ENCODE results near the gene PTTG2. TPM values are rescaled to one million over a fixed set of nuclear protein-coding genes. Genes with fewer than 3 reads are reported as not detected.

PTTG2 gene
- total RNA-seq, 1 experiment from 2014 or later: 0.35 TPM

DNA sequence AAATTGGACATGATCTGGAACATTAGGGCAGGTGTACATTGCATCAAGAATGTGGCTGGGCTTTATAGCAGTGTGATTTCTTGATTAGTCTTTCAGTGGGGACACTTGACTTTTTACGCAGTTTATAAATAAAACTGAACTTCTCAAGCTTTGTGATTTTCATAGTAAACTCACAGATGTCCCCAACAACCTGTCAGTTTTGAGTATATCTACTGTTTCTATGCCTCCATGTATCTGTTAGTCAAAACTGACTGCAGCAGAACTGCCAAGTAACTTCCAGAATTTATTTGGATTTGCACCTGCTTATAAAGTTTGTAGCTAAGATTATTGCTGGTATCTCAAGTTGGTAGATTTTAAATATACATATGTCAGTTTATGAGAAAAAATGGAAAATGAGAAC, 20.0 kb downstream of the PTTG2 start:
- no peak for ATAC-seq
- CTCF ChIA-PET: no interaction called here
- POLR2A ChIA-PET: interaction anchor here (0.7 kb wide), 1 partner anchor 626 kb away, joined by 3 read pairs; no protein-coding TSS in a partner anchor
- Mint-ChIP-seq H3K36me3 (no peaks in the 10 kb centered on the region), H3K27ac (no peak overlapping the region), H3K4me3 (no peak overlapping the region), H3K4me1 (peaks cover 62% of the 10 kb centered on the region), H3K27me3 (ENCODE audit: low read depth) (no peaks in the 10 kb centered on the region), H3K9me3 (peaks cover 3% of the 10 kb centered on the region; the same call in 1 of the 2 replicates)
- no peak for TF ChIP-seq ZNF219 (CRISPR knock-in tag; IDR thresholded peaks at IDR 0.05; ENCODE audit: borderline replicate concordance)
- TF ChIP-seq CBFB (CRISPR knock-in tag; IDR thresholded peaks at IDR 0.05; ENCODE audit: low read depth): no peak
- TF ChIP-seq FOXJ3 (CRISPR knock-in tag; IDR thresholded peaks at IDR 0.05; ENCODE audit: borderline replicate concordance): no peak
- no peak for TF ChIP-seq RORB (CRISPR knock-in tag; IDR thresholded peaks at IDR 0.05)
- no peak for DNase-seq (ENCODE audit: low spot score)

DNA sequence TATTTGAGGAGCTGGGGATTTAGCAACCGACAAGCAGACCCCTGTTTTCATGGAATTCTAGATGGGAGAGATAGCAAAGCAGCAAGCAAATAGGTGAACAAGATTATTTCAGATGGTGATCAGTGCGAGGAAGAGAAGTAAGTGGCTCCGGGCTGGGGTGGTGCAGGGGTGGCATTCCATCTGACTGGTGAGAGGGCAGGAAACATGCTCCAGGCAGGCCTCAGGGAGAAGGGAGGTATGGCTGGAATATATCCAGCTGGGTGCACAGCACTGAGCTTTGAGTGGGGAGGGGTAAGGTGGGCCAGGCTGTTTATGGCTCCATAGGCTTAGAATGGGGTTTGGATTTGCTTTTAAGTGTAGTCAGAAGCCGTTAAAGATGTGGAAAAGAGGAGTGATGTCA, 21.2 kb downstream of the PTTG2 start:
- Mint-ChIP-seq H3K4me3 (peak overlapping the region; percentile 5; the same call in 1 of the 2 replicates), H3K36me3 (no peaks in the 10 kb centered on the region), H3K27me3 (ENCODE audit: low read depth) (no peaks in the 10 kb centered on the region), H3K4me1 (peaks cover 63% of the 10 kb centered on the region), H3K9me3 (no peaks in the 10 kb centered on the region), H3K27ac (peak overlapping the region; percentile 75)
- ChIA-PET CTCF (interaction anchor here (0.8 to 1.6 kb wide), 2 partner anchors 11 to 54 kb away, joined by 4 read pairs; no protein-coding TSS in a partner anchor), POLR2A (no interaction called here)
- TF ChIP-seq ELF4 (CRISPR knock-in tag; IDR thresholded peaks at IDR 0.05; ENCODE audit: low read depth) (no peak), FOXP1 (CRISPR knock-in tag; IDR thresholded peaks at IDR 0.05; ENCODE audit: borderline replicate concordance) (no peak)
- TF ChIP-seq, protein P1, sequence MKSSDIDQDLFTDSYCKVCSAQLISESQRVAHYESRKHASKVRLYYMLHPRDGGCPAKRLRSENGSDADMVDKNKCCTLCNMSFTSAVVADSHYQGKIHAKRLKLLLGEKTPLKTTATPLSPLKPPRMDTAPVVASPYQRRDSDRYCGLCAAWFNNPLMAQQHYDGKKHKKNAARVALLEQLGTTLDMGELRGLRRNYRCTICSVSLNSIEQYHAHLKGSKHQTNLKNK (CRISPR knock-in tag; IDR thresholded peaks at IDR 0.05): no peak
- TF ChIP-seq, protein P2, sequence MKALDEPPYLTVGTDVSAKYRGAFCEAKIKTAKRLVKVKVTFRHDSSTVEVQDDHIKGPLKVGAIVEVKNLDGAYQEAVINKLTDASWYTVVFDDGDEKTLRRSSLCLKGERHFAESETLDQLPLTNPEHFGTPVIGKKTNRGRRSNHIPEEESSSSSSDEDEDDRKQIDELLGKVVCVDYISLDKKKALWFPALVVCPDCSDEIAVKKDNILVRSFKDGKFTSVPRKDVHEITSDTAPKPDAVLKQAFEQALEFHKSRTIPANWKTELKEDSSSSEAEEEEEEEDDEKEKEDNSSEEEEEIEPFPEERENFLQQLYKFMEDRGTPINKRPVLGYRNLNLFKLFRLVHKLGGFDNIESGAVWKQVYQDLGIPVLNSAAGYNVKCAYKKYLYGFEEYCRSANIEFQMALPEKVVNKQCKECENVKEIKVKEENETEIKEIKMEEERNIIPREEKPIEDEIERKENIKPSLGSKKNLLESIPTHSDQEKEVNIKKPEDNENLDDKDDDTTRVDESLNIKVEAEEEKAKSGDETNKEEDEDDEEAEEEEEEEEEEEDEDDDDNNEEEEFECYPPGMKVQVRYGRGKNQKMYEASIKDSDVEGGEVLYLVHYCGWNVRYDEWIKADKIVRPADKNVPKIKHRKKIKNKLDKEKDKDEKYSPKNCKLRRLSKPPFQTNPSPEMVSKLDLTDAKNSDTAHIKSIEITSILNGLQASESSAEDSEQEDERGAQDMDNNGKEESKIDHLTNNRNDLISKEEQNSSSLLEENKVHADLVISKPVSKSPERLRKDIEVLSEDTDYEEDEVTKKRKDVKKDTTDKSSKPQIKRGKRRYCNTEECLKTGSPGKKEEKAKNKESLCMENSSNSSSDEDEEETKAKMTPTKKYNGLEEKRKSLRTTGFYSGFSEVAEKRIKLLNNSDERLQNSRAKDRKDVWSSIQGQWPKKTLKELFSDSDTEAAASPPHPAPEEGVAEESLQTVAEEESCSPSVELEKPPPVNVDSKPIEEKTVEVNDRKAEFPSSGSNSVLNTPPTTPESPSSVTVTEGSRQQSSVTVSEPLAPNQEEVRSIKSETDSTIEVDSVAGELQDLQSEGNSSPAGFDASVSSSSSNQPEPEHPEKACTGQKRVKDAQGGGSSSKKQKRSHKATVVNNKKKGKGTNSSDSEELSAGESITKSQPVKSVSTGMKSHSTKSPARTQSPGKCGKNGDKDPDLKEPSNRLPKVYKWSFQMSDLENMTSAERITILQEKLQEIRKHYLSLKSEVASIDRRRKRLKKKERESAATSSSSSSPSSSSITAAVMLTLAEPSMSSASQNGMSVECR (CRISPR knock-in tag; IDR thresholded peaks at IDR 0.05; ENCODE audit: borderline replicate concordance): no peak
- ATAC-seq: no peak
- no peak for DNase-seq (ENCODE audit: low spot score)

DNA sequence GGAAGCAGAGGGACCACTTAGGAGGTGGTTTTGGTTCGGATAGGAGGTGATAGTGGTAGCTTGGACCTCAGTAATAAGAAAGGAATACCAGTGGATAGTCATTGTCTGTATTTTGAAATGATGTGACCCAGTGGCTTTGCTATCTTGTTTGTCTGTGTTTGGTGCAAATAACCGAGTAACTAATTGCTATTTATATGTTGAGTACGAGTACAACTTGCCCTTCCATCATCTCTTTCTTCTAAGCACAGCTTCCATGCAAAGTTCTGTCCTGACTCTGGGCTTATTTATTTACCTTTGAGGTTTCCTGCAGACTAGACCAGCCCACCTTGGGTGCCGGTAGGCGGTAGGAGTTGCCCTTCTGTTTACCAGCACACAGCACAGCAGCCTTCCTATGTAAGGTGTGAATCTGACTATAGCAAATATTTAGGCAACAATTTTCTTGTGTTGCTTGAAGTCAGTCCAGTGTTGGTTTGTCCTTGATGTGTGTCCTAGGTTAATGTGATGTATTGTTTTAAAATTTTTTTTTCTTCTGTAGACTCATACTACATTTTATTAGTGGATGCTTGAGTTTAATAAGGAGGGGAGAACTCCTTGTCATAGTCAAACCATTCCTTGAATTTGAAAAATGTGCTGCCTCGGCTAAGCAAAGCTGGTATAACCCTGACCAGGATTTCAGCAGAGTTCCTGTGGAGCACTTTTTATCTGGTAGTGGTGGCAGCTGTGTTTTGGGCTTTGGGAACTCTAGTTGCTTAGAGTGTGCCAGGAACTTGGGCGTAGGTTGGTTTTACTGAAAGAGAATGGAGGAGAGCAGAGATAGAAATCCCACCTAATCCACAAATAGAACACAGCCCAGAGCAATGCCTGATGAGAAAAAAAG, 21.9 kb downstream of the PTTG2 start:
- ATAC-seq (peak; percentile 12), DNase-seq (ENCODE audit: low spot score) (no peak)
- Mint-ChIP-seq H3K27me3 (ENCODE audit: low read depth) (no peaks in the 10 kb centered on the region), H3K4me3 (peak overlapping the region; percentile 5; the same call in 1 of the 2 replicates), H3K36me3 (no peaks in the 10 kb centered on the region), H3K27ac (peak overlapping the region; percentile 75), H3K9me3 (no peaks in the 10 kb centered on the region), H3K4me1 (peaks cover 67% of the 10 kb centered on the region)
- POLR2A ChIA-PET: interaction anchor here (1.1 kb wide), 1 partner anchor 9 kb away, joined by 3 read pairs; no protein-coding TSS in a partner anchor
- CTCF ChIA-PET: interaction anchor here (0.8 to 1.6 kb wide), 3 partner anchors 12 to 90 kb away, joined by 3 to 4 read pairs (median 4); no protein-coding TSS in a partner anchor
- TF ChIP-seq, protein P3, sequence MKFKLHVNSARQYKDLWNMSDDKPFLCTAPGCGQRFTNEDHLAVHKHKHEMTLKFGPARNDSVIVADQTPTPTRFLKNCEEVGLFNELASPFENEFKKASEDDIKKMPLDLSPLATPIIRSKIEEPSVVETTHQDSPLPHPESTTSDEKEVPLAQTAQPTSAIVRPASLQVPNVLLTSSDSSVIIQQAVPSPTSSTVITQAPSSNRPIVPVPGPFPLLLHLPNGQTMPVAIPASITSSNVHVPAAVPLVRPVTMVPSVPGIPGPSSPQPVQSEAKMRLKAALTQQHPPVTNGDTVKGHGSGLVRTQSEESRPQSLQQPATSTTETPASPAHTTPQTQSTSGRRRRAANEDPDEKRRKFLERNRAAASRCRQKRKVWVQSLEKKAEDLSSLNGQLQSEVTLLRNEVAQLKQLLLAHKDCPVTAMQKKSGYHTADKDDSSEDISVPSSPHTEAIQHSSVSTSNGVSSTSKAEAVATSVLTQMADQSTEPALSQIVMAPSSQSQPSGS (CRISPR knock-in tag; IDR thresholded peaks at IDR 0.05; ENCODE audit: borderline replicate concordance, low read depth): no peak
- TF ChIP-seq NFYB (CRISPR knock-in tag; conservative IDR thresholded peaks at IDR 0.05; ENCODE audit: low read depth) (no peak), KAT7 (CRISPR knock-in tag; IDR thresholded peaks at IDR 0.05; ENCODE audit: borderline replicate concordance) (no peak), ZNF219 (CRISPR knock-in tag; IDR thresholded peaks at IDR 0.05; ENCODE audit: borderline replicate concordance) (no peak), FOXJ3 (CRISPR knock-in tag; IDR thresholded peaks at IDR 0.05; ENCODE audit: borderline replicate concordance) (no peak), HMGA2 (CRISPR knock-in tag; IDR thresholded peaks at IDR 0.05) (no peak), SP1 (CRISPR knock-in tag; conservative IDR thresholded peaks at IDR 0.05) (no peak), NR3C1 (CRISPR knock-in tag; conservative IDR thresholded peaks at IDR 0.05; ENCODE audit: low read depth) (no peak), TEAD1 (CRISPR knock-in tag; IDR thresholded peaks at IDR 0.05) (no peak)
- TF ChIP-seq, protein P4, sequence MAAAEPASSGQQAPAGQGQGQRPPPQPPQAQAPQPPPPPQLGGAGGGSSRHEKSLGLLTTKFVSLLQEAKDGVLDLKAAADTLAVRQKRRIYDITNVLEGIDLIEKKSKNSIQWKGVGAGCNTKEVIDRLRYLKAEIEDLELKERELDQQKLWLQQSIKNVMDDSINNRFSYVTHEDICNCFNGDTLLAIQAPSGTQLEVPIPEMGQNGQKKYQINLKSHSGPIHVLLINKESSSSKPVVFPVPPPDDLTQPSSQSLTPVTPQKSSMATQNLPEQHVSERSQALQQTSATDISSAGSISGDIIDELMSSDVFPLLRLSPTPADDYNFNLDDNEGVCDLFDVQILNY (CRISPR knock-in tag; IDR thresholded peaks at IDR 0.05): no peak
- TF ChIP-seq, protein P5, sequence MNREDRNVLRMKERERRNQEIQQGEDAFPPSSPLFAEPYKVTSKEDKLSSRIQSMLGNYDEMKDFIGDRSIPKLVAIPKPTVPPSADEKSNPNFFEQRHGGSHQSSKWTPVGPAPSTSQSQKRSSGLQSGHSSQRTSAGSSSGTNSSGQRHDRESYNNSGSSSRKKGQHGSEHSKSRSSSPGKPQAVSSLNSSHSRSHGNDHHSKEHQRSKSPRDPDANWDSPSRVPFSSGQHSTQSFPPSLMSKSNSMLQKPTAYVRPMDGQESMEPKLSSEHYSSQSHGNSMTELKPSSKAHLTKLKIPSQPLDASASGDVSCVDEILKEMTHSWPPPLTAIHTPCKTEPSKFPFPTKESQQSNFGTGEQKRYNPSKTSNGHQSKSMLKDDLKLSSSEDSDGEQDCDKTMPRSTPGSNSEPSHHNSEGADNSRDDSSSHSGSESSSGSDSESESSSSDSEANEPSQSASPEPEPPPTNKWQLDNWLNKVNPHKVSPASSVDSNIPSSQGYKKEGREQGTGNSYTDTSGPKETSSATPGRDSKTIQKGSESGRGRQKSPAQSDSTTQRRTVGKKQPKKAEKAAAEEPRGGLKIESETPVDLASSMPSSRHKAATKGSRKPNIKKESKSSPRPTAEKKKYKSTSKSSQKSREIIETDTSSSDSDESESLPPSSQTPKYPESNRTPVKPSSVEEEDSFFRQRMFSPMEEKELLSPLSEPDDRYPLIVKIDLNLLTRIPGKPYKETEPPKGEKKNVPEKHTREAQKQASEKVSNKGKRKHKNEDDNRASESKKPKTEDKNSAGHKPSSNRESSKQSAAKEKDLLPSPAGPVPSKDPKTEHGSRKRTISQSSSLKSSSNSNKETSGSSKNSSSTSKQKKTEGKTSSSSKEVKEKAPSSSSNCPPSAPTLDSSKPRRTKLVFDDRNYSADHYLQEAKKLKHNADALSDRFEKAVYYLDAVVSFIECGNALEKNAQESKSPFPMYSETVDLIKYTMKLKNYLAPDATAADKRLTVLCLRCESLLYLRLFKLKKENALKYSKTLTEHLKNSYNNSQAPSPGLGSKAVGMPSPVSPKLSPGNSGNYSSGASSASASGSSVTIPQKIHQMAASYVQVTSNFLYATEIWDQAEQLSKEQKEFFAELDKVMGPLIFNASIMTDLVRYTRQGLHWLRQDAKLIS (CRISPR knock-in tag; IDR thresholded peaks at IDR 0.05; ENCODE audit: borderline replicate concordance): no peak
